Stomach (tissue), 9 donors: Measurements from ENCODE around the gene KMT2E. TPM values are rescaled to one million over a fixed set of nuclear protein-coding genes. Genes with fewer than 3 reads are reported as not detected.

Experiments
- DNase-seq, 2 donors: peaks; one replicate each; pipeline versions ENCODE4 v3.0.0 to v3.0.0-alpha.2; 2013 to 2019
- H3K27ac ChIP-seq, 5 donors: fragments of 200-600 bp in 4 of 5; sonication (generic) in 4 of 5; one replicate each; pipeline ENCODE4 v1.5.1; 2013 to 2019; ENCODE audit warnings: mild to moderate bottlenecking in 1 of 5, moderate library complexity in 1 of 5
- H3K27me3 ChIP-seq, 3 donors: fragments of 200-600 bp; sonication (generic); one replicate each; pipeline ENCODE4 v1.5.1; 2017 to 2019; ENCODE audit warnings: mixed run types in 1 of 3
- H3K36me3 ChIP-seq, 4 donors: fragments of 200-600 bp; sonication (generic); 1 replicate in 3 of 4; 2 replicates in 1 of 4; pipeline ENCODE4 v1.5.1; 2016 to 2019
- H3K4me1 ChIP-seq, 4 donors: fragments of 200-600 bp; sonication (generic); one replicate each; pipeline ENCODE4 v1.5.1; 2016 to 2019
- H3K4me3 ChIP-seq, 4 donors: fragments of 200-600 bp; sonication (generic) in 3 of 4; one replicate each; pipeline ENCODE4 v1.5.1; 2016 to 2019; ENCODE audit warnings: mild to moderate bottlenecking in 1 of 4
- H3K9me3 ChIP-seq, 4 donors: fragments of 200-600 bp; sonication (generic); one replicate each; pipeline ENCODE4 v1.5.1; 2016 to 2019
- EP300 ChIP-seq: sonication (generic); formaldehyde crosslinking; IDR thresholded peaks from one replicate; pipeline ENCODE4 v1.6.1; 2017; ENCODE audit warnings: antibody characterized with exemption
- POLR2A ChIP-seq, 4 donors: fragments of 450-650 bp; IDR thresholded peaks; one replicate each; pipeline ENCODE4 v1.6.1; 2016; ENCODE audit warnings: antibody characterized with exemption in 4 of 4, control low read depth in 2 of 4, mild to moderate bottlenecking in 1 of 4, moderate library complexity in 1 of 4
- POLR2AphosphoS5 ChIP-seq, 3 donors: sonication (generic); formaldehyde crosslinking; IDR thresholded peaks; one replicate each; pipeline ENCODE4 v1.6.1; 2016; ENCODE audit warnings: antibody characterized with exemption in 3 of 3
- WGBS, 5 donors: extraction: QIAGEN DNeasy Blood & Tissue Kit in 3 of 5; methylation state at CpG; one replicate each; pipeline versions ENCODE4 v1.1.5 to v1.1.7; 2013 to 2018; 5-methylcytosine and 5-hydroxymethylcytosine counted together
- intact Hi-C: fragments of 100-400 bp; cut with DNase I; formaldehyde crosslinking; loops from one replicate; pipeline ENCODE4 v1.15.1; 2023; ENCODE audit warnings: low total_unique reads
- polyA plus RNA-seq, 3 donors: library from polyadenylated mRNA; stranded (reverse); fragments of 200-250 nt; gene quantifications; one replicate each; pipeline ENCODE4 v1.2.3, GENCODE V29; 2013
- total RNA-seq, 5 donors: library from RNA; depleted of rRNA; stranded (reverse); fragments of >200 nt; gene quantifications; one replicate each; pipeline versions ENCODE4 v1.1.0 to v1.2.3, GENCODE V29; 2014 to 2016
- TF ChIP-seq, protein P1 (sequence below), 7 experiments: fragments of 450-650 bp in 4 of 7; fragments of 200-600 bp in 3 of 7; sonication (generic) in 3 of 7; IDR thresholded peaks; one replicate each; pipeline ENCODE4 v1.5.1; 2016 to 2019; ENCODE audit warnings: antibody characterized with exemption in 7 of 7, control low read depth in 2 of 7, mild to moderate bottlenecking in 1 of 7
- donor health status: healthy with polysubstance abuse.
- donor health status: Bipolar disorder and iron deficiency.
- donor health status: healthy.

KMT2E gene
- total and polyA plus RNA-seq, 8 donors, result 9.4 to 330 (median 67.7) TPM

GRCh38 chr7:105130580-105130979 lies 116.6 kb downstream of the KMT2E start:
- peaks cover 0 to 3% (median 0%) of the 10 kb centered on the region in 4 donors for H3K4me1 ChIP-seq
- WGBS, 5 donors, result 76 to 93% (median 85%) methylated on average over 2 of the region's 2 CpGs
- intact Hi-C loops, result no loop called here

DNA sequence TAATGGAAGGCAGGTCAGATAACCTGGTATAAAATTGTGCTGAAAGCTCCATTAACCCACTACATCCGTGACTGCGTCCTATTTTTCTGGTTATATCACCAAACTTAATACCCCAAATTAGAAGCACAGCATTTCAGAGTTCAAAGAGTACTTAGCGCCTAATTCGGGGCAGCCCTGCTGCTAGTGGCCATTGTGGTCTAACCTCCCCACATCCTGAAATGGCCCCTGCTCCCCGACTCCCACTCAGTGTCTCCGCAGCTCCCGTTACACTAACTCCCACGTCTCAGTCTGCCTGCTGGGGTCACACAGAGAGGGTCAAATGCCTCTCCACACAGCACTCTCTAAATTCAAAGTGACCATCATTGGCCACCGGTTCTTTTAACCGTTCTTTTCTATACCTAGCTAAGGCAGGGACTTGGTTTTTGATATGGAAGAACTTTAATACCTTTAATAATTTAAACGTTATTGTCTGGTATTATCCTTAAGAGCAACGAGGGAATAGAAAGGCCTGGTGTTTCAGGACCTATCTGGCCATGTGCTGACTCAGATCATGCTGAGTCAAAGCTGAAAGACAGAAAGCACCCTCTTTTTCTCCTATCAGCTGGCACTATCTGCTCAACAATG lies 117.1 kb downstream of the KMT2E start:
- Histone ChIP-seq H3K9me3 (no peaks in the 10 kb centered on the region), H3K36me3 (peaks cover 17 to 71% (median 40%) of the 10 kb centered on the region in 4 donors), H3K4me3 (no peak overlapping the region), H3K4me1 (peaks cover 0 to 3% (median under 1%) of the 10 kb centered on the region in 4 donors), H3K27me3 (no peaks in the 10 kb centered on the region), H3K27ac (no peak overlapping the region)
- TF ChIP-seq POLR2A (IDR thresholded peaks at IDR 0.05) (no peak), POLR2AphosphoS5 (IDR thresholded peaks at IDR 0.05) (no peak), EP300 (no peak)
- TF ChIP-seq, protein P1, sequence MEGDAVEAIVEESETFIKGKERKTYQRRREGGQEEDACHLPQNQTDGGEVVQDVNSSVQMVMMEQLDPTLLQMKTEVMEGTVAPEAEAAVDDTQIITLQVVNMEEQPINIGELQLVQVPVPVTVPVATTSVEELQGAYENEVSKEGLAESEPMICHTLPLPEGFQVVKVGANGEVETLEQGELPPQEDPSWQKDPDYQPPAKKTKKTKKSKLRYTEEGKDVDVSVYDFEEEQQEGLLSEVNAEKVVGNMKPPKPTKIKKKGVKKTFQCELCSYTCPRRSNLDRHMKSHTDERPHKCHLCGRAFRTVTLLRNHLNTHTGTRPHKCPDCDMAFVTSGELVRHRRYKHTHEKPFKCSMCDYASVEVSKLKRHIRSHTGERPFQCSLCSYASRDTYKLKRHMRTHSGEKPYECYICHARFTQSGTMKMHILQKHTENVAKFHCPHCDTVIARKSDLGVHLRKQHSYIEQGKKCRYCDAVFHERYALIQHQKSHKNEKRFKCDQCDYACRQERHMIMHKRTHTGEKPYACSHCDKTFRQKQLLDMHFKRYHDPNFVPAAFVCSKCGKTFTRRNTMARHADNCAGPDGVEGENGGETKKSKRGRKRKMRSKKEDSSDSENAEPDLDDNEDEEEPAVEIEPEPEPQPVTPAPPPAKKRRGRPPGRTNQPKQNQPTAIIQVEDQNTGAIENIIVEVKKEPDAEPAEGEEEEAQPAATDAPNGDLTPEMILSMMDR (IDR thresholded peaks at IDR 0.05), result no peak
- intact Hi-C loops, result no loop called here
- 78 to 88% (median 85%) methylated on average over 12 of the region's 12 CpGs for WGBS, 5 donors
- no peak for DNase-seq

More at GRCh38 chr7:105130580-105130979, 116.6 kb downstream of the KMT2E start:
- TF ChIP-seq POLR2AphosphoS5 (IDR thresholded peaks at IDR 0.05) (no peak), POLR2A (IDR thresholded peaks at IDR 0.05) (no peak), EP300 (no peak)
- TF ChIP-seq, protein P1 (IDR thresholded peaks at IDR 0.05), result no peak
- Histone ChIP-seq H3K4me3 (no peak overlapping the region), H3K36me3 (peaks cover 19 to 77% (median 45%) of the 10 kb centered on the region in 4 donors), H3K27ac (no peak overlapping the region), H3K27me3 (no peaks in the 10 kb centered on the region), H3K9me3 (no peaks in the 10 kb centered on the region)
- no peak for DNase-seq

DNA sequence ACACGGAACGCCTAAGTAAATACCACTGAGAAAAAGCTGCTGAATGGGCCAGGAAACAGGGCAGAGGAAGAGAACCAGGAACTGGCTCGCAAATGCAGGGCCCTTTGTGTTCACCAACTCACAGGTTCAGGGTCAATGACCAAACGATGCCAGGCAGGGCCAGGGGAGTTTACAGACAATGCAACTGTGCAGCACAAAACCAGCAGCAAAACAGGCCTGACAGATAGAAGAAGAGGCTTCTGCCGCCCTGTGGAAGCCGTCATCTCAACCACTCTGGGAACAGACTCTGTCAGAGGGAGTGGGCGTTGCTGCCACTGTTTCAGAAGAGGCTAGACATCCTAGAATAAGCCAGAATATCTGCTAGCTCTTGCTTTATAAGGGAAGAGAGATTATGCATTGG lies 117.9 kb downstream of the KMT2E start:
- WGBS, 5 donors, result 73 to 82% (median 74%) methylated on average over 7 of the region's 7 CpGs
- peaks cover 0 to 9% (median 3%) of the 10 kb centered on the region in 4 donors for H3K4me1 ChIP-seq
- intact Hi-C loops, result no loop called here

DNA sequence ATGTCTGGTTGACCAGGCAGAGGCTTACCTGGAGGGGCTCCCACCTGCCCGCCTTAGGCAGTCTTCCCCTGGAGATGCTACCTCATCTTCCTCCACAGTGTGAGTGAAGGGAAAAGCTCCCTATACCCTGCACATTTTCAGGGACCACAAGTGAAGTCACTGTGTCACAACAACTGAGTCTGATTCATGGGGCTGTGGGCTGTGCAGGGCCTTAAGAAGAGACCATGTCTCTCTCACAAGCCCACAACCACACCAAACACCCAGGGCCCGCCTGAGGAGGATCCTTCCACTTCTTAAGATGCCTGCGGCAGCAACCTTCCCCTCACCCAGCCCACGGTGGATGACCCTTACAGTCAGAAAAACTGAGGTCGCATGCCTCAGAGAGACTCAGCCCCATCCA lies 118.3 kb downstream of the KMT2E start:
- intact Hi-C loops, result no loop called here
- H3K9me3 ChIP-seq, result no peaks in the 10 kb centered on the region
- no peak for TF ChIP-seq POLR2A (IDR thresholded peaks at IDR 0.05)
- TF ChIP-seq, protein P1 (IDR thresholded peaks at IDR 0.05), result no peak
- TF ChIP-seq POLR2AphosphoS5 (IDR thresholded peaks at IDR 0.05), result no peak
- no peak for TF ChIP-seq EP300
- 94 to 95% (median 95%) methylated on average over 5 of the region's 5 CpGs for WGBS, 5 donors
- H3K36me3 ChIP-seq, result peaks cover 14 to 74% (median 33%) of the 10 kb centered on the region in 4 donors
- no peak overlapping the region for H3K4me3 ChIP-seq
- H3K4me1 ChIP-seq, result peaks cover 0 to 9% (median 4%) of the 10 kb centered on the region in 4 donors
- H3K27me3 ChIP-seq, result no peaks in the 10 kb centered on the region
- H3K27ac ChIP-seq, result no peak overlapping the region
- no peak for DNase-seq

More for the DNA sequence above, 117.9 kb downstream of the KMT2E start:
- no peak for DNase-seq
- no peak overlapping the region for H3K4me3 ChIP-seq
- H3K27ac ChIP-seq, result no peak overlapping the region
- TF ChIP-seq POLR2AphosphoS5 (IDR thresholded peaks at IDR 0.05) (no peak), POLR2A (IDR thresholded peaks at IDR 0.05) (no peak), EP300 (no peak)
- TF ChIP-seq, protein P1 (IDR thresholded peaks at IDR 0.05), result no peak
- H3K9me3 ChIP-seq, result no peaks in the 10 kb centered on the region
- H3K36me3 ChIP-seq, result peaks cover 10 to 70% (median 35%) of the 10 kb centered on the region in 4 donors
- H3K27me3 ChIP-seq, result no peaks in the 10 kb centered on the region
